HG02852 (cell line): Measurements from ENCODE around the gene KMT5B.
A peak's percentile ranks its signal among the peaks of the same experiment; 100 is the strongest.

Source experiments
- ATAC-seq: cut with Tn5 transposase; IDR thresholded peaks from one replicate; pipeline ENCODE4 v1.9.1; 2021; ENCODE audit warnings: mild to moderate bottlenecking, moderate library complexity; ENCODE audit not compliant: unreplicated experiment

The KMT5B gene

GRCh38 chr11:68120273-68121066 lies 92.6 kb downstream of the KMT5B start:
- ATAC-seq: peak; percentile 24

- no peak for ATAC-seq
Observed at GRCh38 chr11:68118706-68119448, 94.2 kb downstream of the KMT5B start.

DNA sequence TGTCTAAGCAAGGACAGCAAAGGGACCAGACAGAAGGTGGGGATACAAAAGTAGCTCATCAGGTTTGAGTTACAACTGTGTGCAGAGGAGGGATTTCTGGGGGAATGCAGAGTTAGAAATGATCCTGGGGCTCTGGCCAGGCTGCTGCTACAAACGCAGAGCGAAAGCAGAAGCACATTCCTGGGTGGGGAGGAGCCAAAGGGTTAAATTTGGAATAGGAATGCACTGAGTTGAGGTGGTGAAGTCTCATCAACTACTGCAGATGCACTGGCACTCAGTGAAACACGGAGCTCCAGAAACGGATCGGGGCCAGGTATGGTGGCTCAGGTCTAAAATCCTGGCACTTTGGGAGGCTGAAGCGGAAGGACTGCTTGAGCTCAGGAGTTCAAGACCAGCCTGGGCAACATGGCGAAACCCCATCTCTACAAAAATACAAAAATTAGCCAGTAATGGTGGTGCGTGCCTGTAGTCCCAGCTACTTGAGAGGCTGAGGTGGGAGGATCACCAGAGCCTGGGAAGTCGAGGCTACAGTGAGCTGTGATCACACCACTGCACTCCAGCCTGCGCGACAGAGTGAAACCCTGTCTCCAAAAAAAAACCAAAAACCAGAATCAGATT lies 95.1 kb downstream of the KMT5B start:
- ATAC-seq: no peak

- ATAC-seq: no peak
Observed at GRCh38 chr11:68116974-68117373, 96.1 kb downstream of the KMT5B start.

GRCh38 chr11:68116126-68116525 lies 97.0 kb downstream of the KMT5B start:
- ATAC-seq: no peak

- ATAC-seq: no peak
Observed at GRCh38 chr11:68115285-68115684, 97.8 kb downstream of the KMT5B start.

DNA sequence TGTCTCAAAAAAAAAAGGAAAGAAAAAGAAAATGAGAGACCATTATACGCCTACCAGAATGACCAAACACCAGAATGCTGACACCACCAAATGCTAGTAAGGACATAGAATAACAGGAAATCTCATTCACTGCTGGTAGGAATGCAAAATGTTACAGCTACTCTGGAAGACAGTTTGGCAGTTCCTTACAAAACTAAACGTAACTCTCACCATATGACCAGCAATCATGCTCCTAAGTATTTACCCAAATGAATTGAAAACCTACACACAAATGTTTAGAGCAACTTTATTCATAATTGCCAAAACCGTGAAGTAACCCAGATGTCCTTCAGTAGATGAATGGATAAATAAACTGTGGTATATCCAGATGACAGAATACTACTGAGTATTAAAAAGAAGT lies 99.1 kb downstream of the KMT5B start:
- no peak for ATAC-seq

GRCh38 chr11:68107689-68108088 lies 105.4 kb downstream of the KMT5B start:
- no peak for ATAC-seq

- ATAC-seq: no peak
Observed at GRCh38 chr11:68106165-68106940, 106.7 kb downstream of the KMT5B start.
